Mesenchymal stem cell (in vitro differentiated cells and primary cell): ENCODE data around the gene OPCML.

ENCODE experiments used
- DNase-seq: peaks from one replicate; pipeline ENCODE4 v3.0.0-alpha.2; 2013
- H2AFZ ChIP-seq: one replicate; pipeline ENCODE4 v1.6.1; 2013; ENCODE audit warnings: low read depth, mild to moderate bottlenecking, control low read depth, inconsistent platforms, low read length, moderate library complexity
- H2AK5ac ChIP-seq: 2 replicates; pipeline ENCODE4 v1.6.1; 2013; ENCODE audit warnings: low read length, moderate library complexity, mild to moderate bottlenecking, inconsistent platforms; ENCODE audit not compliant: severe bottlenecking
- H2BK120ac ChIP-seq: one replicate; pipeline ENCODE4 v1.6.1; 2013; ENCODE audit warnings: low read depth, mild to moderate bottlenecking, inconsistent platforms, low read length, moderate library complexity
- H2BK12ac ChIP-seq, 2 experiments: one replicate each; pipeline ENCODE4 v1.6.1; 2013; ENCODE audit warnings: inconsistent platforms in 2 of 2, low read length in 2 of 2, mild to moderate bottlenecking in 2 of 2, moderate library complexity in 2 of 2, control low read depth in 1 of 2
- H2BK15ac ChIP-seq: one replicate; pipeline ENCODE4 v1.6.1; 2013; ENCODE audit warnings: mild to moderate bottlenecking, low read depth, inconsistent platforms; ENCODE audit not compliant: poor library complexity, severe bottlenecking
- H2BK5ac ChIP-seq: 2 replicates; pipeline ENCODE4 v1.6.1; 2013; ENCODE audit warnings: low read depth, mild to moderate bottlenecking, low read length, control low read depth, inconsistent platforms; ENCODE audit not compliant: poor library complexity, severe bottlenecking
- H3K14ac ChIP-seq, 2 experiments: one replicate each; pipeline ENCODE4 v1.6.1; 2013; ENCODE audit warnings: inconsistent platforms in 2 of 2, low read length in 2 of 2, control low read depth in 1 of 2, mild to moderate bottlenecking in 1 of 2, moderate library complexity in 1 of 2
- H3K18ac ChIP-seq, 2 experiments: one replicate each; pipeline ENCODE4 v1.6.1; 2013; ENCODE audit warnings: inconsistent platforms in 2 of 2, low read length in 2 of 2, control low read depth in 1 of 2, low read depth in 1 of 2, mild to moderate bottlenecking in 1 of 2
- H3K23ac ChIP-seq, 2 experiments: one replicate each; pipeline ENCODE4 v1.6.1; 2013; ENCODE audit warnings: inconsistent platforms in 2 of 2, low read length in 2 of 2, mild to moderate bottlenecking in 2 of 2, moderate library complexity in 2 of 2, control low read depth in 1 of 2
- H3K27ac ChIP-seq: 2 replicates; pipeline ENCODE4 v1.5.1; 2013; ENCODE audit warnings: mild to moderate bottlenecking, moderate library complexity, low read length, control low read depth, inconsistent platforms; ENCODE audit not compliant: poor library complexity, severe bottlenecking
- H3K27me3 ChIP-seq, 2 experiments: 2 replicates each; pipeline versions ENCODE4 v1.6.1 to v1.7.0; 2013; ENCODE audit warnings: low read length in 2 of 2, mild to moderate bottlenecking in 2 of 2, moderate library complexity in 2 of 2, control low read depth in 1 of 2, inconsistent platforms in 1 of 2; ENCODE audit not compliant: control insufficient read depth in 1 of 2, insufficient read depth in 1 of 2
- H3K36me3 ChIP-seq, 2 experiments: 2 replicates each; pipeline versions ENCODE4 v1.6.1 to v1.7.0; 2013; ENCODE audit warnings: low read length in 2 of 2, control low read depth in 1 of 2, inconsistent platforms in 1 of 2, low read depth in 1 of 2, mild to moderate bottlenecking in 1 of 2; ENCODE audit not compliant: insufficient read depth in 2 of 2, control insufficient read depth in 1 of 2
- H3K4ac ChIP-seq, 2 experiments: one replicate each; pipeline ENCODE4 v1.6.1; 2013; ENCODE audit warnings: inconsistent platforms in 2 of 2, low read length in 2 of 2, mild to moderate bottlenecking in 2 of 2, moderate library complexity in 2 of 2, control low read depth in 1 of 2, low read depth in 1 of 2
- H3K4me1 ChIP-seq: 2 replicates; pipeline ENCODE4 v1.6.1; 2013; ENCODE audit warnings: low read depth, low read length, control low read depth; ENCODE audit not compliant: control insufficient read depth, insufficient read depth
- H3K4me2 ChIP-seq: 2 replicates; pipeline ENCODE4 v1.6.1; 2013; ENCODE audit warnings: low read length, mild to moderate bottlenecking, inconsistent platforms; ENCODE audit not compliant: poor library complexity, severe bottlenecking
- H3K4me3 ChIP-seq, 2 experiments: 2 replicates each; pipeline versions ENCODE4 v1.5.1 to v1.7.0; 2013; ENCODE audit warnings: low read length in 2 of 2, mild to moderate bottlenecking in 2 of 2, control low read depth in 1 of 2, low read depth in 1 of 2; ENCODE audit not compliant: insufficient read depth in 1 of 2
- H3K79me1 ChIP-seq: replicated peaks from 2 replicates; pipeline ENCODE4 v1.6.1; 2013; ENCODE audit warnings: mild to moderate bottlenecking, control low read depth, low read length, inconsistent platforms; ENCODE audit not compliant: poor library complexity, severe bottlenecking
- H3K9ac ChIP-seq: 2 replicates; pipeline ENCODE4 v1.7.0; 2013; ENCODE audit warnings: mild to moderate bottlenecking, low read length, moderate library complexity
- H3K9me3 ChIP-seq: 2 replicates; pipeline ENCODE4 v1.7.0; 2013; ENCODE audit warnings: mild to moderate bottlenecking, low read length; ENCODE audit not compliant: control insufficient read depth
- H4K8ac ChIP-seq: one replicate; pipeline ENCODE4 v1.6.1; 2013; ENCODE audit warnings: inconsistent platforms, mild to moderate bottlenecking, low read length, moderate library complexity
- H4K91ac ChIP-seq: one replicate; pipeline ENCODE4 v1.6.1; 2013; ENCODE audit warnings: mild to moderate bottlenecking, low read length, inconsistent platforms
- WGBS: methylation state at CpG from one replicate; pipeline ENCODE4 v1.1.7; 2013; ENCODE audit warnings: mixed read lengths; 5-methylcytosine and 5-hydroxymethylcytosine counted together

OPCML gene

DNA sequence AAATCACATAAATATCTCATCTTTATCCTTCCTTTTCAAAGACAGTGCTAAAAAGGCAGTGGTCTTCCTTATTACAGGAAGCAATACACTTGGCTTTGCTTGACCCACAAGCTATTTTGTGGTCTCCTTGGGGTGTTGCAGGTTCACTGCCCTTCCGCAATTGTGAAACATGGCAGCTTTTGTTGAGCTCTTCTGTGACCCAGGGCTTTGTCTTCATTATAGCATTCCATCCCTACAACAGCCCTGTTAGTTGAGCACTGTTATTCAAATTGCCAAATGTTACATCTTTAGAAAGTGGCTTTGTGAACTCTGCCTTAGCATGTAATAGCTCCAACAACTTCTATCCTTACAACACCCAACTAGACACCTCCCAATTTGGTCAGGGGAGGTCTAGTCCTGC lies 107.1 kb downstream of the OPCML start:
- no peaks in the 10 kb centered on the region for H3K36me3 ChIP-seq
- no peak overlapping the region for H2BK5ac ChIP-seq
- H3K4ac ChIP-seq: no peak overlapping the region
- H3K18ac ChIP-seq: no peak overlapping the region
- no peak overlapping the region for H2BK15ac ChIP-seq
- H3K27me3 ChIP-seq: no peaks in the 10 kb centered on the region
- no peak overlapping the region for H3K27ac ChIP-seq
- H3K9ac ChIP-seq: no peak overlapping the region
- H3K4me2 ChIP-seq: no peak overlapping the region
- peaks cover 3% of the 10 kb centered on the region for H3K9me3 ChIP-seq
- no peak overlapping the region for H2AFZ ChIP-seq
- H3K4me1 ChIP-seq: no peaks in the 10 kb centered on the region
- no peak overlapping the region for H4K8ac ChIP-seq
- H2AK5ac ChIP-seq: no peak overlapping the region
- no peak overlapping the region for H3K4me3 ChIP-seq
- no peaks in the 10 kb centered on the region for H3K79me1 ChIP-seq
- H3K23ac ChIP-seq: no peak overlapping the region
- DNase-seq: no peak
- H4K91ac ChIP-seq: no peak overlapping the region
- H3K14ac ChIP-seq: no peak overlapping the region
- no CpG with 5 or more reads among the region's 1 CpG for WGBS
- no peak overlapping the region for H2BK12ac ChIP-seq
- no peak overlapping the region for H2BK120ac ChIP-seq

DNA sequence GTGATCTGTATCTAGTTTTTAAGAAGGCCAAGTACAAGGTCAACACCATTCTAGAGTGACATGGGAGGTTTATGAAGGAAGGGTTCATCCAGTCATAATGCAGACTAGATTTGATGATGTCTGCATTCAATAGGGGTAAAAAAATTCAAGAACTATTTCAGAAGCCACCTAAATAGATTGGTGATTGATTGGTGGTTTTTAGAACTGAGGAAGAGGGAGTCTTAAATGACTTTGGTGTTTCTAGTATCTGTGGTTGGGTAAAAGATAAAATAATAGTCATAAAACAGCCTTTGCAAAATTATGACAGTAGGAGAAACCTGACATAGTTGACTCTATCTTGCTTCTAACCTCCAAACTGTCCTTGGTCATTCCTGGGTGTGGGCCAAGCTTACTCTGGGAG lies 114.1 kb downstream of the OPCML start:
- Histone ChIP-seq H3K9me3 (peaks cover 8% of the 10 kb centered on the region), H3K27me3 (no peaks in the 10 kb centered on the region), H2BK120ac (no peak overlapping the region), H3K23ac (no peak overlapping the region), H3K4me2 (no peak overlapping the region), H3K18ac (no peak overlapping the region), H2BK15ac (no peak overlapping the region), H2BK5ac (no peak overlapping the region), H3K79me1 (no peaks in the 10 kb centered on the region), H2BK12ac (no peak overlapping the region), H3K4ac (no peak overlapping the region), H2AFZ (no peak overlapping the region), H3K4me1 (no peaks in the 10 kb centered on the region), H4K91ac (no peak overlapping the region), H4K8ac (no peak overlapping the region), H3K36me3 (no peaks in the 10 kb centered on the region), H2AK5ac (no peak overlapping the region), H3K27ac (no peak overlapping the region), H3K9ac (no peak overlapping the region), H3K4me3 (no peak overlapping the region), H3K14ac (no peak overlapping the region)
- DNase-seq: no peak

DNA sequence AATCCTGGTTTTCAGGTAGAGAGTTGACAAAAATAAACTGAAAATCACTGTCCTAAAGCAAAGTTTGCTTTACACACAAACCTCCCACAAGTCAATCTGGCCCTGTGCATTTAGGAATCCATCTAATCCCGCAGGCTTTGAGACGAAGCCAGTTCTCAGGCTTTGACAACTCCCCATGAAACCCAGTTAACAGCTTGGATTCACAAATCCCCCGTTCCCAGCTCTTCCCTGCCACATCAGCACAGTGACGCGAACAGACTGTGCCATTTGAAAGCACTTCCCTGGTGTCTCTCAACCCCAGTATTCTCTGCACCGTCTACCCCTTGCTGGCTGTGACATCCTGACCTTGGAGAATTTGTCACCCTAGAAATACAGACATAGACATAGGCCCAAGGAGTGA lies 117.8 kb downstream of the OPCML start:
- 63% methylated on average over 3 of the region's 6 CpGs for WGBS

DNA sequence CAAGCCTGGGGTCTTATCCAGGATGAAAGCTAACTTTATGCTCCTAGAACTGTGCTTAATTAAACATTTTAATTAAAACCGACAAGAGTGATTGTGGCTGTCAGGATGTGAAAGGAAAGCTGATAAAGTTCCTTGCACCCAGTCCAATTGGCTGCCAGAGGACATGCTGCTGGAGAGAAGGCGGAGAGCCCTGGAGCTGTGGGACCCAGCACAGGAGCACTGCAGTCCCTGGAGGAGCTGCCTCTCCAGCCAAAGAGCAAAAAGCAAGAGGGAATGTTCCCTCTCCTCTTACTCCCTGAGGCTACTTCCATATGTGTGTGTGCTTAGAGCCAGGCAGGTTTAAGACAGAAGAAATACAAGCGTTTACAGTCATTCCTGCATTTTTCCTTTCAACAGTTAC lies 118.6 kb downstream of the OPCML start:
- no peaks in the 10 kb centered on the region for H3K4me1 ChIP-seq
- H3K23ac ChIP-seq: no peak overlapping the region
- no peak overlapping the region for H3K4ac ChIP-seq
- H3K27ac ChIP-seq: no peak overlapping the region
- H3K18ac ChIP-seq: no peak overlapping the region
- H3K27me3 ChIP-seq: no peaks in the 10 kb centered on the region
- H2BK15ac ChIP-seq: no peak overlapping the region
- no peak overlapping the region for H4K91ac ChIP-seq
- H3K9ac ChIP-seq: no peak overlapping the region
- peaks cover 6% of the 10 kb centered on the region for H3K9me3 ChIP-seq
- H3K36me3 ChIP-seq: no peaks in the 10 kb centered on the region
- H3K14ac ChIP-seq: no peak overlapping the region
- H3K4me2 ChIP-seq: no peak overlapping the region
- no peak overlapping the region for H2BK120ac ChIP-seq
- no peak for DNase-seq
- H4K8ac ChIP-seq: no peak overlapping the region
- H2BK12ac ChIP-seq: no peak overlapping the region
- H2AK5ac ChIP-seq: no peak overlapping the region
- 84% methylated on average over 3 of the region's 3 CpGs for WGBS
- H3K4me3 ChIP-seq: no peak overlapping the region
- no peaks in the 10 kb centered on the region for H3K79me1 ChIP-seq
- H2BK5ac ChIP-seq: no peak overlapping the region
- H2AFZ ChIP-seq: no peak overlapping the region

More for the DNA sequence above, 117.8 kb downstream of the OPCML start:
- Histone ChIP-seq H2BK120ac (no peak overlapping the region), H3K23ac (no peak overlapping the region), H3K4me3 (no peak overlapping the region), H3K36me3 (no peaks in the 10 kb centered on the region), H2AK5ac (no peak overlapping the region), H3K4me2 (no peak overlapping the region), H4K91ac (no peak overlapping the region), H2BK5ac (no peak overlapping the region), H3K27me3 (no peaks in the 10 kb centered on the region), H3K79me1 (no peaks in the 10 kb centered on the region), H2BK12ac (no peak overlapping the region), H3K27ac (no peak overlapping the region), H4K8ac (no peak overlapping the region), H3K9me3 (peaks cover 9% of the 10 kb centered on the region), H3K4me1 (no peaks in the 10 kb centered on the region), H2AFZ (no peak overlapping the region), H3K18ac (no peak overlapping the region), H2BK15ac (no peak overlapping the region), H3K4ac (no peak overlapping the region), H3K14ac (no peak overlapping the region), H3K9ac (no peak overlapping the region)
- DNase-seq: no peak
